ENCODE measurements around the gene ZBP1.
A peak's percentile ranks its signal among the peaks of the same experiment; 100 is the strongest.

The ZBP1 gene, protein sequence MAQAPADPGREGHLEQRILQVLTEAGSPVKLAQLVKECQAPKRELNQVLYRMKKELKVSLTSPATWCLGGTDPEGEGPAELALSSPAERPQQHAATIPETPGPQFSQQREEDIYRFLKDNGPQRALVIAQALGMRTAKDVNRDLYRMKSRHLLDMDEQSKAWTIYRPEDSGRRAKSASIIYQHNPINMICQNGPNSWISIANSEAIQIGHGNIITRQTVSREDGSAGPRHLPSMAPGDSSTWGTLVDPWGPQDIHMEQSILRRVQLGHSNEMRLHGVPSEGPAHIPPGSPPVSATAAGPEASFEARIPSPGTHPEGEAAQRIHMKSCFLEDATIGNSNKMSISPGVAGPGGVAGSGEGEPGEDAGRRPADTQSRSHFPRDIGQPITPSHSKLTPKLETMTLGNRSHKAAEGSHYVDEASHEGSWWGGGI

DNA sequence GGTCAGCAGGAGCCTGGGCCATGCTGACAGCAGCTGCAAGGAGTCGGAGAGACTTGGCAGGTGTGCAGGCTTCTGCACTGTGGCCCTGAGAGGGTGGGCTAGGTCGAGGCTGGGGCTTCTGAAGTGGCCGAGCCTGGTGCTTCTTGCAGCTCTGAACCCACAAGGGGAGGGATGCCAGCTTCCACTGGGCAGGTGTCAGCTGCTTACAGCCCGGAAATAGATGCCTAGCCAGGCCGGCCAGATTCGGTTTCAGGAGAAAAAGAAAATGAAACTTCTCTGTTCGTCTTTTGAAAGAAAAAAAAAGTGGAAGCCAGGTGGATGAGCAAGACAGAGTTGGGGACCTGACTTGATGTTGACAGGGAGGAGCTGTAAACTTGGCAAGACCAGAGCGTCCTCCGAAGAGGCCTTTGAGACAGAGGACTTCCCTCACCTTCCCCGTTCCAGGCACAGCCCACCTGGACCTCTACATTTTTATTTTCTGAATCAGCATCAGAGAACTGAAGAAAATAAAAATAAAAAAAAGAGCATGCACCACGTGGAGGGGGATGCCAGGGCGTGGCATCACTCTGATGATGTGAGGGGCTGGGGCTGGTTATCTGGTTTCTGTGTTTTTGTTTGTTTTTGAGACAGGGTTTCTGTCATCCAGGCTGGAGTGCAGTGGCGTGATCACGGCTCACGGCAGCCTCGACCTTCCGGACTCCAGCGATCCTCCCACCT, at the start of gene ZBP1:
Gene ZBP1, minus strand, starts transcription at position 153 of the 717 bp plus-strand sequence. Its CDS starts 131 bp downstream, at position 22.
- Histone ChIP-seq H3K36me3 (replicated peaks; ENCODE audit: insufficient read depth, low read length) (peaks cover 4% of the 10 kb centered on the region; the same call in 1 of the 2 replicates), H3K4me1 (ENCODE audit: low read length) (peaks cover 32% of the 10 kb centered on the region), H3K27ac (ENCODE audit: low read length) (peak within 1 kb of the TSS; percentile 98), H3K79me2 (ENCODE audit: low read length) (peaks cover 30% of the 10 kb centered on the region), H3K9ac (ENCODE audit: low read length) (peak within 1 kb of the TSS; percentile 84), H3K27me3 (replicated peaks; ENCODE audit: insufficient read depth, low read length) (peaks cover 11% of the 10 kb centered on the region; the same call in 1 of the 2 replicates), H3K9me2 (replicated peaks; ENCODE audit: insufficient read depth, low read length) (no peaks in the 10 kb centered on the region), H2AFZ (ENCODE audit: low read length) (peak within 1 kb of the TSS; percentile 42), H3K9me3 (replicated peaks; ENCODE audit: insufficient read depth, low read length) (no peaks in the 10 kb centered on the region), H3K4me3 (ENCODE audit: low read length) (peak within 1 kb of the TSS; percentile 67), H4K20me1 (ENCODE audit: insufficient read depth, low read length) (no peaks in the 10 kb centered on the region), H3F3A (ENCODE audit: insufficient read depth, low read length) (peaks cover 46% of the 10 kb centered on the region), H3K4me2 (ENCODE audit: low read depth, low read length) (peak within 1 kb of the TSS; percentile 97)
- DNase-seq = peak; percentile 98
- no peak for TF ChIP-seq EZH2 (optimal IDR thresholded peaks at IDR 0.05; ENCODE audit: low read depth, low read length)

- Histone ChIP-seq H3K27ac (ENCODE audit: low read length) (no peak overlapping the region), H3K4me2 (ENCODE audit: low read depth, low read length) (no peak overlapping the region), H3K9ac (ENCODE audit: low read length) (no peak overlapping the region), H3K9me2 (replicated peaks; ENCODE audit: insufficient read depth, low read length) (no peaks in the 10 kb centered on the region), H3K4me3 (ENCODE audit: low read length) (no peak overlapping the region), H3K4me1 (ENCODE audit: low read length) (peaks cover 11% of the 10 kb centered on the region), H3K27me3 (replicated peaks; ENCODE audit: insufficient read depth, low read length) (no peaks in the 10 kb centered on the region), H3F3A (ENCODE audit: insufficient read depth, low read length) (peaks cover 12% of the 10 kb centered on the region; the same call in 1 of the 2 replicates), H4K20me1 (ENCODE audit: insufficient read depth, low read length) (no peaks in the 10 kb centered on the region), H2AFZ (ENCODE audit: low read length) (no peak overlapping the region), H3K9me3 (replicated peaks; ENCODE audit: insufficient read depth, low read length) (no peaks in the 10 kb centered on the region), H3K36me3 (replicated peaks; ENCODE audit: insufficient read depth, low read length) (no peaks in the 10 kb centered on the region), H3K79me2 (ENCODE audit: low read length) (no peaks in the 10 kb centered on the region)
- TF ChIP-seq EZH2phosphoT487 (IDR thresholded peaks at IDR 0.05; ENCODE audit: low read length) (no peak), EZH2 (optimal IDR thresholded peaks at IDR 0.05; ENCODE audit: low read depth, low read length) (no peak)
- TF ChIP-seq, protein P1, sequence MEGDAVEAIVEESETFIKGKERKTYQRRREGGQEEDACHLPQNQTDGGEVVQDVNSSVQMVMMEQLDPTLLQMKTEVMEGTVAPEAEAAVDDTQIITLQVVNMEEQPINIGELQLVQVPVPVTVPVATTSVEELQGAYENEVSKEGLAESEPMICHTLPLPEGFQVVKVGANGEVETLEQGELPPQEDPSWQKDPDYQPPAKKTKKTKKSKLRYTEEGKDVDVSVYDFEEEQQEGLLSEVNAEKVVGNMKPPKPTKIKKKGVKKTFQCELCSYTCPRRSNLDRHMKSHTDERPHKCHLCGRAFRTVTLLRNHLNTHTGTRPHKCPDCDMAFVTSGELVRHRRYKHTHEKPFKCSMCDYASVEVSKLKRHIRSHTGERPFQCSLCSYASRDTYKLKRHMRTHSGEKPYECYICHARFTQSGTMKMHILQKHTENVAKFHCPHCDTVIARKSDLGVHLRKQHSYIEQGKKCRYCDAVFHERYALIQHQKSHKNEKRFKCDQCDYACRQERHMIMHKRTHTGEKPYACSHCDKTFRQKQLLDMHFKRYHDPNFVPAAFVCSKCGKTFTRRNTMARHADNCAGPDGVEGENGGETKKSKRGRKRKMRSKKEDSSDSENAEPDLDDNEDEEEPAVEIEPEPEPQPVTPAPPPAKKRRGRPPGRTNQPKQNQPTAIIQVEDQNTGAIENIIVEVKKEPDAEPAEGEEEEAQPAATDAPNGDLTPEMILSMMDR (IDR thresholded peaks at IDR 0.05; ENCODE audit: low read length) = no peak
- no peak for DNase-seq
These were observed 49.4 kb upstream of the ZBP1 start for GRCh38 chr20:57669632-57670031.

- Histone ChIP-seq H3K4me2 (ENCODE audit: low read depth, low read length) (peak overlapping the region; percentile 49), H3F3A (ENCODE audit: insufficient read depth, low read length) (peaks cover 12% of the 10 kb centered on the region; the same call in 1 of the 2 replicates), H2AFZ (ENCODE audit: low read length) (peak overlapping the region; percentile 45; the same call in 1 of the 2 replicates), H3K9me3 (replicated peaks; ENCODE audit: insufficient read depth, low read length) (no peaks in the 10 kb centered on the region), H3K4me3 (ENCODE audit: low read length) (no peak overlapping the region), H3K4me1 (ENCODE audit: low read length) (peaks cover 11% of the 10 kb centered on the region), H3K9ac (ENCODE audit: low read length) (no peak overlapping the region), H4K20me1 (ENCODE audit: insufficient read depth, low read length) (no peaks in the 10 kb centered on the region), H3K27me3 (replicated peaks; ENCODE audit: insufficient read depth, low read length) (no peaks in the 10 kb centered on the region), H3K9me2 (replicated peaks; ENCODE audit: insufficient read depth, low read length) (no peaks in the 10 kb centered on the region), H3K36me3 (replicated peaks; ENCODE audit: insufficient read depth, low read length) (no peaks in the 10 kb centered on the region), H3K79me2 (ENCODE audit: low read length) (no peaks in the 10 kb centered on the region), H3K27ac (ENCODE audit: low read length) (peak overlapping the region; percentile 50; the same call in 1 of the 2 replicates)
- no peak for TF ChIP-seq EZH2 (optimal IDR thresholded peaks at IDR 0.05; ENCODE audit: low read depth, low read length)
- TF ChIP-seq, protein P1 (IDR thresholded peaks at IDR 0.05; ENCODE audit: low read length) = no peak
- TF ChIP-seq EZH2phosphoT487 (IDR thresholded peaks at IDR 0.05; ENCODE audit: low read length) = no peak
- peak; percentile 33 for DNase-seq
These were observed 47.9 kb upstream of the ZBP1 start for GRCh38 chr20:57667924-57668782.
